ENCODE data around the gene MSL3. TPM values are rescaled to one million over a fixed set of nuclear protein-coding genes. Genes with fewer than 3 reads are reported as not detected.

MSL3 gene
- total RNA-seq (2014; rRNA removed; shearing (Covaris generic)): 23.8 and 27.0 TPM in 2 replicates

- DNase-seq (ENCODE audit: low spot score): peak; percentile 64
- in situ Hi-C loops (cut with HindIII; ENCODE audit: low sequenced_read_pairs): no loop called here
Observed at GRCh38 chrX:11757719-11758399, at the start of gene MSL3. Gene MSL3, plus strand, starts transcription at chrX:11758237. Its CDS starts 27 bp downstream, at chrX:11758264.

- DNase-seq (ENCODE audit: low spot score): no peak
- in situ Hi-C loops (cut with HindIII; ENCODE audit: low sequenced_read_pairs): no loop called here
Observed at GRCh38 chrX:11722304-11722703, 35.7 kb upstream of the MSL3 start.

- in situ Hi-C loops (cut with HindIII; ENCODE audit: low sequenced_read_pairs): no loop called here
- peak; percentile 4 for DNase-seq (ENCODE audit: low spot score)
Observed at GRCh38 chrX:11724122-11725017, 33.7 kb upstream of the MSL3 start.

- no peak for DNase-seq (ENCODE audit: low spot score)
- in situ Hi-C loops (cut with HindIII; ENCODE audit: low sequenced_read_pairs): no loop called here
Observed at GRCh38 chrX:11725631-11726442, 32.2 kb upstream of the MSL3 start.

GRCh38 chrX:11728556-11728955 is 29.5 kb upstream of the MSL3 start:
- DNase-seq (ENCODE audit: low spot score): no peak
- in situ Hi-C loops (cut with HindIII; ENCODE audit: low sequenced_read_pairs): no loop called here

GRCh38 chrX:11733614-11734013 is 24.4 kb upstream of the MSL3 start:
- in situ Hi-C loops (cut with HindIII; ENCODE audit: low sequenced_read_pairs): no loop called here
- DNase-seq (ENCODE audit: low spot score): no peak

- no peak for DNase-seq (ENCODE audit: low spot score)
- in situ Hi-C loops (cut with HindIII; ENCODE audit: low sequenced_read_pairs): no loop called here
Observed at GRCh38 chrX:11739776-11740175, 18.3 kb upstream of the MSL3 start.

GRCh38 chrX:11740794-11741193 is 17.2 kb upstream of the MSL3 start:
- in situ Hi-C loops (cut with HindIII; ENCODE audit: low sequenced_read_pairs): no loop called here
- DNase-seq (ENCODE audit: low spot score): no peak

GRCh38 chrX:11741574-11741973 is 16.5 kb upstream of the MSL3 start:
- no peak for DNase-seq (ENCODE audit: low spot score)
- in situ Hi-C loops (cut with HindIII; ENCODE audit: low sequenced_read_pairs): no loop called here

GRCh38 chrX:11745881-11746280 is 12.2 kb upstream of the MSL3 start:
- peak; percentile 61 for DNase-seq (ENCODE audit: low spot score)
- in situ Hi-C loops (cut with HindIII; ENCODE audit: low sequenced_read_pairs): no loop called here

- no peak for DNase-seq (ENCODE audit: low spot score)
- in situ Hi-C loops (cut with HindIII; ENCODE audit: low sequenced_read_pairs): no loop called here
Observed at GRCh38 chrX:11750046-11750445, 8.0 kb upstream of the MSL3 start.

GRCh38 chrX:11750694-11751093 is 7.3 kb upstream of the MSL3 start:
- in situ Hi-C loops (cut with HindIII; ENCODE audit: low sequenced_read_pairs): no loop called here
- no peak for DNase-seq (ENCODE audit: low spot score)

GRCh38 chrX:11751261-11751660 is 6.8 kb upstream of the MSL3 start:
- in situ Hi-C loops (cut with HindIII; ENCODE audit: low sequenced_read_pairs): no loop called here
- DNase-seq (ENCODE audit: low spot score): no peak

- no peak for DNase-seq (ENCODE audit: low spot score)
- in situ Hi-C loops (cut with HindIII; ENCODE audit: low sequenced_read_pairs): no loop called here
Observed at GRCh38 chrX:11753668-11754067, 4.4 kb upstream of the MSL3 start.

GRCh38 chrX:11754958-11755645 is 2.9 kb upstream of the MSL3 start:
- in situ Hi-C loops (cut with HindIII; ENCODE audit: low sequenced_read_pairs): no loop called here
- DNase-seq (ENCODE audit: low spot score): no peak

- no peak for DNase-seq (ENCODE audit: low spot score)
- in situ Hi-C loops (cut with HindIII; ENCODE audit: low sequenced_read_pairs): no loop called here
Observed at GRCh38 chrX:11755724-11756123, 2.3 kb upstream of the MSL3 start.

- DNase-seq (ENCODE audit: low spot score): no peak
- in situ Hi-C loops (cut with HindIII; ENCODE audit: low sequenced_read_pairs): no loop called here
Observed at GRCh38 chrX:11756354-11757318, 1.4 kb upstream of the MSL3 start.

- in situ Hi-C loops (cut with HindIII; ENCODE audit: low sequenced_read_pairs): no loop called here
Observed at GRCh38 chrX:11757397-11757718, 679 bp upstream of the MSL3 start.

More at GRCh38 chrX:11757397-11757718, 679 bp upstream of the MSL3 start:
- DNase-seq (ENCODE audit: low spot score): peak; percentile 43

Data from G401 (cell line).